ENCODE measurements around the gene SLC4A11.

SLC4A11 gene

GRCh38 chr20:3194617-3195280 is 44.2 kb downstream of the SLC4A11 start:
- no peak overlapping the region for H3K4me3 ChIP-seq (replicated peaks; ENCODE audit: insufficient read depth, low read length)
- H3K27me3 ChIP-seq (ENCODE audit: insufficient read depth, poor library complexity, severe bottlenecking) = no peaks in the 10 kb centered on the region
- DNase-seq (ENCODE audit: low read depth in 1 of 2, low spot score in 1 of 2) = no peak
- no peak overlapping the region for H3K27ac ChIP-seq (replicated peaks)
- TF ChIP-seq CTCF (IDR thresholded peaks at IDR 0.05; ENCODE audit: insufficient read depth, low read length) (no peak), POLR2AphosphoS5 (IDR thresholded peaks at IDR 0.05; ENCODE audit: low read depth) (no peak)

DNA sequence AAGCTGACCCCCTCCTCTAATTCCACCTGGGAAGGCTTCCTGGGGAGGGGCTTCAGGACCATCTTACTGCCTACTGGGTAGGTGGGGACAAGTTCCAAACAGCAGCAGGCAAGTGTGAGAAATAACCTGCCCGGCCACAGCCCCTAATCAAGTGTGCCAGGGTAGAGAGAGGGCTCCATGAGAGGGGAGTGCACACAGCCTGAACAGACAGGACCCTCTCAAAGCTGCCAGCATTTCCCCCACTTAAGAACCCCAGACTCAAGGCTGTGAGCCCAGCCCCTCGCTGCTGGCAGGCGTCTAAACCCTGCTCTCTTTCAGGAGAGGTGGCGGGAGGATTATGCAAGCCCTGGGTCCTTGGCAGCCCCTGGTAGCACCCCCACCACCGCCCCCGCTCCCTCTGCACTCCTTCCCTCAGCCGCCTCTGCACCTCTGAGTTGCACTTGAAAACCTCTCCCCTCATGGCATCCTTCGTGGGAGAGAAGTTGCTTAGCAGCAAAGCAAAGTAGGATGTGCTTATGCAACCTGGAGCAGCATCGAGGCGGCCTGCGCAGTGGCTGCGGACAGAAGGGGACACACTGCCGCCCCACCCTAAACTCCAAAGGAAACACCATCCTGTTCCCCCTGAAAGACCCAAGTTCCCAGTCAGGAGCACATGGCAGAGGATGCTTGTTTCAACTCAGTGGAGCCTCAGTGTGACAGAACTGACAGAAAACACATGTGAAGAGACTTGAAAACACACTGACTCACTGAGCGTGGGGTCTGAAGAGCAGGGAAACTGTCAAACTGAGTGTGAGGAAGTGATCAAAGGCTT is 45.0 kb downstream of the SLC4A11 start:
- DNase-seq (ENCODE audit: low read depth in 1 of 2, low spot score in 1 of 2) = no peak
- H3K4me3 ChIP-seq (replicated peaks; ENCODE audit: insufficient read depth, low read length) = no peak overlapping the region
- H3K27ac ChIP-seq (replicated peaks) = no peak overlapping the region
- no peak for TF ChIP-seq SPI1 (IDR thresholded peaks at IDR 0.05; ENCODE audit: borderline replicate concordance, low read depth)
- TF ChIP-seq REST (IDR thresholded peaks at IDR 0.05; ENCODE audit: insufficient replicate concordance, low read depth) = no peak
- TF ChIP-seq POLR2AphosphoS5 (IDR thresholded peaks at IDR 0.05; ENCODE audit: low read depth) = no peak
- H3K27me3 ChIP-seq (ENCODE audit: insufficient read depth, poor library complexity, severe bottlenecking) = no peaks in the 10 kb centered on the region

DNA sequence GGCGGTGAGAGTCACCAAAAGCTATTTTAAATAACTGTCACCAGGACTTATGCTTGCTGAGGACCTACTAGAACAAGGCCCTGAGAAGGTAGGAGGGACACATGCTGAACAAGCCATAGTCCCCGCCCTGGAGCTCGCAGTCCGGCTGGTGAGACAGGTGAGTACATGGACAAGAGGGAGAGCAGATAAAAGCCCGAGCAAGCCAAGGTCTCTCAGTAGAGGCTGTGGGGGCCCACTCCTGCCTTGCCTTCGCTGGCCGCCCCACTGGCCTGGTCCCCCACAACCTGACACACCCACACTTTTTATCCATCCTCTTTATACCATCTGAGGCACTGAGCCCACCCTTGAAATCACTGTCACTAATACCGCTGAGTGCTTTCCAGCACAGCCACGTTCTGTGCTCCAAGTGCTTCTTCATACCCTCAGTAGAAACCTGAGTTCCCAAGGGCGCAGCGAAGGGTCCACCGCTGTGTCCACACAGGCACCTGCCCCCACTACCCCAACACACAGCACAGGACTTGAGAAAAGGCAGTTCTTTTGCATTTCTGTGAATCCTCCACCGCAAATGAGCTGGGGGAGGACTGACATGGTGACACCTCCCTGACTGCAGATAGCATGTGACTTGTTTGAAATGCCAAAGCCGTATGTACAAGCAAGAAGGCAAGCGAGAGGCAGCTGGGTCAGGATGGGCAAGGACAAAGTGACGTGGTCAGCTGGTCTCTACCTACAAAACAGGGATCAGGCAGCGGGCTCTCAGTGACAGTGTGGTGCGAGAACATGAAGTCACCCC is 46.6 kb downstream of the SLC4A11 start:
- Histone ChIP-seq H3K27me3 (ENCODE audit: insufficient read depth, poor library complexity, severe bottlenecking) (no peaks in the 10 kb centered on the region), H3K4me3 (replicated peaks; ENCODE audit: insufficient read depth, low read length) (no peak overlapping the region), H3K27ac (replicated peaks) (no peak overlapping the region)
- TF ChIP-seq SPI1 (IDR thresholded peaks at IDR 0.05; ENCODE audit: borderline replicate concordance, low read depth) = no peak
- TF ChIP-seq GABPA (IDR thresholded peaks at IDR 0.05; ENCODE audit: low read depth) = no peak
- TF ChIP-seq POLR2AphosphoS5 (IDR thresholded peaks at IDR 0.05; ENCODE audit: low read depth) = no peak
- no peak for TF ChIP-seq REST (IDR thresholded peaks at IDR 0.05; ENCODE audit: insufficient replicate concordance, low read depth)
- TF ChIP-seq CTCF (IDR thresholded peaks at IDR 0.05; ENCODE audit: insufficient read depth, low read length) = no peak
- no peak for DNase-seq (ENCODE audit: low read depth in 1 of 2, low spot score in 1 of 2)

DNA sequence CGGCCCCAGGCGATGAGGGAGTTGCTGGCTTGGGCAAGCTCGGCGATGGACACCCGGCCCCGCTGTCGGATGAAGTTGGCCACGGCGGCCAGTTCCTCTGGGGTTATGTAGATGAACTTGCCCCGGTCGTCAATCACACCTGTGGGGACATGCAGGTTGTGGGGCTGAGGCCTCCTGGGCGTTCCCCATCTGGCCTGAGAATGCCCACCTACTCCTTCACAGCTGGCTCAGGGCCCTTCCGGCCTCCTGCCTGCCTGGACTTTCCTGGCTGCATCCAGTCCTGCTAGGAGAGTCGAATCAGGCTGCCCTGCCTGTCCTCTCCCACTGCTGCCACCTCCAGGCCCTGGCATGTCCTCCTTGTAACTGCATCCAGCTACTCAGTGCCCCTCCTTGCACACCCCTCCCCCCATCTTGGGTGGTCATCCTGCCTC is 48.3 kb downstream of the SLC4A11 start:
- no peak overlapping the region for H3K27ac ChIP-seq (replicated peaks)
- no peak for TF ChIP-seq GABPA (IDR thresholded peaks at IDR 0.05; ENCODE audit: low read depth)
- TF ChIP-seq REST (IDR thresholded peaks at IDR 0.05; ENCODE audit: insufficient replicate concordance, low read depth) = no peak
- no peak for TF ChIP-seq CTCF (IDR thresholded peaks at IDR 0.05; ENCODE audit: insufficient read depth, low read length)
- TF ChIP-seq POLR2AphosphoS5 (IDR thresholded peaks at IDR 0.05; ENCODE audit: low read depth) = no peak
- no peak for TF ChIP-seq SPI1 (IDR thresholded peaks at IDR 0.05; ENCODE audit: borderline replicate concordance, low read depth)

More for the DNA sequence above, 48.3 kb downstream of the SLC4A11 start:
- Histone ChIP-seq H3K4me3 (replicated peaks; ENCODE audit: insufficient read depth, low read length) (no peak overlapping the region), H3K27me3 (ENCODE audit: insufficient read depth, poor library complexity, severe bottlenecking) (no peaks in the 10 kb centered on the region)
- DNase-seq (ENCODE audit: low read depth in 1 of 2, low spot score in 1 of 2) = no peak
